OCI-LY7 (cell line): ENCODE results near the gene LGALS9.

Experiments used
- CTCF ChIP-seq: fragments of 200-600 bp; sonication (generic); conservative IDR thresholded peaks from 2 replicates; pipeline ENCODE4 v1.5.1; 2014; ENCODE audit warnings: mild to moderate bottlenecking, antibody characterized with exemption, low read length, moderate library complexity, mixed read lengths
- EZH2phosphoT487 ChIP-seq: fragments of 200-600 bp; sonication (generic); IDR thresholded peaks from 2 replicates; pipeline ENCODE4 v1.6.1; 2018; ENCODE audit warnings: low read depth, borderline replicate concordance, mild to moderate bottlenecking, mixed run types, antibody characterized with exemption, low read length, moderate library complexity, mixed read lengths

- TF ChIP-seq CTCF (no peak), EZH2phosphoT487 (no peak)
These were observed 3.8 kb downstream of the LGALS9 start for GRCh38 chr17:27634776-27635175.
